Tibial artery (tissue), 4 donors: ENCODE results near the gene TNS1.

ENCODE experiments used
- DNase-seq, 2 donors: peaks; one replicate each; pipeline ENCODE4 v3.0.0-alpha.2; 2019
- H3K27ac ChIP-seq, 2 donors: fragments of 200-600 bp; sonication (generic) in 1 of 2; 1 replicate in 1 of 2; 2 replicates in 1 of 2; pipeline ENCODE4 v1.5.1; 2018 to 2019; ENCODE audit warnings: mild to moderate bottlenecking in 1 of 2
- H3K27me3 ChIP-seq, 2 donors: fragments of 200-600 bp; sonication (generic) in 1 of 2; one replicate each; pipeline versions ENCODE4 v1.5.1 to v1.6.0; 2016 to 2019
- H3K36me3 ChIP-seq, 3 donors: fragments of 200-600 bp; sonication (generic) in 2 of 3; one replicate each; pipeline ENCODE4 v1.5.1; 2016 to 2019; ENCODE audit warnings: mild to moderate bottlenecking in 2 of 3
- H3K4me1 ChIP-seq, 4 donors: fragments of 200-600 bp; sonication (generic) in 2 of 4; 1 replicate in 3 of 4; 2 replicates in 1 of 4; pipeline ENCODE4 v1.5.1; 2016 to 2019
- H3K4me3 ChIP-seq, 2 donors: fragments of 200-600 bp; sonication (generic) in 1 of 2; 1 replicate in 1 of 2; 2 replicates in 1 of 2; pipeline ENCODE4 v1.5.1; 2018 to 2019; ENCODE audit warnings: mild to moderate bottlenecking in 2 of 2
- H3K9me3 ChIP-seq, 3 donors: fragments of 200-600 bp; sonication (generic) in 1 of 3; one replicate each; pipeline ENCODE4 v1.5.1; 2016 to 2019
- CTCF ChIP-seq, 2 experiments: fragments of 200-600 bp in 1 of 2; fragments of 450-650 bp in 1 of 2; IDR thresholded peaks; one replicate each; pipeline ENCODE4 v1.5.1; 2017 to 2019; ENCODE audit warnings: antibody characterized with exemption in 2 of 2, mild to moderate bottlenecking in 1 of 2, moderate library complexity in 1 of 2
- intact Hi-C: fragments of 100-400 bp; cut with DNase I; formaldehyde crosslinking; loops from one replicate; pipeline ENCODE4 v1.15.0; 2023; ENCODE audit warnings: low total_unique reads

The TNS1 gene

DNA sequence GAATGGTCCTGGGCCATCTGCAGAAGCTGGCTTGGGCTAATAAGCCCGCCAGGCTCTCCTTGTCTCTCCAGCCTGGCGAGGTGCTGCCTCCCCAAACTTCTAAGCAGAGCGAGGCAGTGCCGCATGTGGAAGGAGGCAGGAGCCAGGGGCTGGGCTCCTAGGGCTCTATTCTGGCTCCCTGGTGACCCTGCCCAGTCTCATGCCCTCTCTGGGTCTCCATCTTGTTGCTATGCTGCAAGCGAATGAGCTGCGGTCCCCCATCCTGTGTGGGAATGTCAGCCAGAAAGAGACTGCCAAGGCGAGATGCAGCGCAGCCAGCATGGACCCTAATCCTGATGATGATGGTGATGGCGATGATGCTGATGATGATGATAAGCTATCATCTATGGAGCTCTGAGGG lies 48.7 kb downstream of the TNS1 start:
- Histone ChIP-seq H3K9me3 (no peaks in the 10 kb centered on the region), H3K27me3 (no peaks in the 10 kb centered on the region), H3K4me3 (peak overlapping the region in 1 of 2 donors; percentile 12), H3K36me3 (peaks cover 0 to 8% (median 0%) of the 10 kb centered on the region in 3 donors), H3K4me1 (peaks cover 14 to 100% (median 81%) of the 10 kb centered on the region in 4 donors), H3K27ac (peak overlapping the region; percentile 91 to 98)
- intact Hi-C loops: no loop called here
- TF ChIP-seq CTCF (IDR thresholded peaks at IDR 0.05): no peak
- peak; percentile 20 to 65 for DNase-seq

- Histone ChIP-seq H3K36me3 (peaks cover 0 to 3% (median 0%) of the 10 kb centered on the region in 3 donors), H3K27me3 (no peaks in the 10 kb centered on the region), H3K4me1 (peaks cover 14 to 100% (median 87%) of the 10 kb centered on the region in 4 donors), H3K4me3 (peak overlapping the region in 1 of 2 donors; percentile 12), H3K9me3 (no peaks in the 10 kb centered on the region), H3K27ac (peak overlapping the region; percentile 91 to 98)
- peak; percentile 19 to 43 for TF ChIP-seq CTCF (IDR thresholded peaks at IDR 0.05)
- peak; percentile 52 to 81 for DNase-seq
- intact Hi-C loops: no loop called here
Observed at GRCh38 chr2:217953531-217953932, 49.3 kb downstream of the TNS1 start.

DNA sequence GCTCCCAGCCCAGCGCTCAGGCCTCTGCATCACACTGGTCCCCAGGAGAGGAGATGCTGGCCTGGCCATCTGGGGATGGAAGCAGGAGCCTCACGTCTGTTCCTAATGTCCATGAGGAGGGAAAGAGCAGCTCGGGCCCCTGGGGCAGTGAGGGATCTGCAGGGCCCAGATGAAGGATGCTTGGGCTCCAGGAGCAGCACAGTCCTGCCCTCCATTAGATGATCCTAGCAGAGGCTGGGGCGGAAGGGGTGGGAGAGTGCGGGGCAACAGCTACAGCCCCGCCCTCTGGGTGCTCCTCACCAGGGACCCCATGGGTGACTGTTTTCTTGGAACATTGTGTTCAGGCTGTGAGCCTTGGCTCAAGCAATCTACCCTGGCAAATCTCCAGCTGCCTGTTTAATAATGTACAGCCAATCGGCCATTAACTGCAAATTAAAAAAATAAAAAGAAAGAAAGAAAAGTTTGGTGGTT lies 49.7 kb downstream of the TNS1 start:
- intact Hi-C loops: no loop called here
- H3K27ac ChIP-seq: peak overlapping the region; percentile 91 to 98
- no peaks in the 10 kb centered on the region for H3K36me3 ChIP-seq
- no peaks in the 10 kb centered on the region for H3K27me3 ChIP-seq
- DNase-seq: peak; percentile 76 to 88
- H3K9me3 ChIP-seq: no peaks in the 10 kb centered on the region
- peak overlapping the region in 1 of 2 donors; percentile 12 for H3K4me3 ChIP-seq
- H3K4me1 ChIP-seq: peaks cover 14 to 100% (median 89%) of the 10 kb centered on the region in 4 donors
- TF ChIP-seq CTCF (IDR thresholded peaks at IDR 0.05): no peak

DNA sequence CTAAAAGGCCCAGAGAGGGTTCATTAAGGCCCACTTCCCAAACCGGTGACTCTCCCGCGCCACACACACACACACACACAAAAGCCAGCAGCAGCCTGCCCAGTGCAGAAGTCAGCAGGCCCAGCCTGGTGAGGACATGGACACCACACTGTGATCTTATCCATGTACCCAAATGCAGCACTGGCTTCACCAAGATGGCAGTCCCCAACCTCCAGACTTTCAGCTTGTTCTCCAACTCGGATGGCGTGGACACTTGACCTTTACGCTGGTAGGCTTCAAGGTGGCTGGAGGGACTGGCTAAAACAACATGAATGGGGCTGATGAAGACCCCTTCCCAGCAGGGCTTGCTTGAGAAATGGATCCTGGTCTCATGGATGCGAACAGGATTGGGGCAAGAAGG lies 50.4 kb downstream of the TNS1 start:
- H3K9me3 ChIP-seq: no peaks in the 10 kb centered on the region
- H3K36me3 ChIP-seq: no peaks in the 10 kb centered on the region
- H3K4me1 ChIP-seq: peaks cover 14 to 100% (median 95%) of the 10 kb centered on the region in 4 donors
- H3K27me3 ChIP-seq: no peaks in the 10 kb centered on the region
- H3K27ac ChIP-seq: peak overlapping the region; percentile 91 to 98
- H3K4me3 ChIP-seq: no peak overlapping the region
- intact Hi-C loops: no loop called here
- DNase-seq: peak; percentile 16 to 47
- TF ChIP-seq CTCF (IDR thresholded peaks at IDR 0.05): no peak

DNA sequence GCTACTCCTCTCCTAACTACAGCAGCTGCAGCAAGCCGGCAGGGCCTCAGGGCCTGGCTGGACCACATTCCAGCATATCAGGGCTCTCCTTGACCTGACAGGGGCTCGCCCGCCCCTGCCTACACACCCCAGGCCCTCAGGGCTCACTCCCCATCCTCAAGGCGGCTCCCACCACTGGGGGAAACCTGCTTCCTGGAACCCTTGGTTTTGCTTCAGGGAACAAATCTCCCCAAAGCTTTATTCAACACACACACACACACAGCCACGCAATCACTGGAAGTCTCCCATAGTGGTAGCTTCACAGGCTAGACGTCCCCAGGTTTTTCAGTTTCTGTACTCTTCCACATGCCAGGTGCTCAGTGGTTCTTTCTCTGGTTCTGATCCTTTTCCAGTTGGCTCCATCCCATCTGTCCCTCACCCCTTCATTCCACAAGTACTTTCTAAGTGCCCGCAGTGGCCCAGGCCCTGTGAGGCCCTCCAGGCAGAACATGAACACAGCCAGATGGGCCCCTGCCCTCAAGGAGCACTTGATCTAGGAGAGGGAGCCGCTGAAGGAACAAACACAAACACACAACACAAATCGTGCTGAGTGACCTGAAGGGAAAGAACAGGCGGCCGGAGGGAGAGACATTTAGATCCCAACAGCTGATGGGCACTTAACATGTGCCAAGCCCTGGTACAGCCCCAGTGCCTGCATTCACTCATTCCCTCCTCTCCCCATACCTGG lies 51.1 kb downstream of the TNS1 start:
- TF ChIP-seq CTCF (IDR thresholded peaks at IDR 0.05): no peak
- Histone ChIP-seq H3K36me3 (no peaks in the 10 kb centered on the region), H3K4me3 (no peak overlapping the region), H3K9me3 (no peaks in the 10 kb centered on the region), H3K27me3 (no peaks in the 10 kb centered on the region), H3K4me1 (peaks cover 14 to 100% (median 94%) of the 10 kb centered on the region in 4 donors), H3K27ac (peak overlapping the region; percentile 91 to 98)
- intact Hi-C loops: no loop called here
- peak; percentile 21 to 64 for DNase-seq
